ENCODE measurements around the gene CBR3. TPM values are rescaled to one million over a fixed set of nuclear protein-coding genes. Genes with fewer than 3 reads are reported as not detected.

CBR3 gene
- total and polyA plus RNA-seq, 2 donors (not counting 3 experiments of a cell fraction or from before 2014, with no cell fraction given): 9.7 to 13.3 TPM

- intact Hi-C loops (cut with micrococcal nuclease) (loop anchor here (5.0 kb wide), 2 partner anchors 49 to 169 kb away; partner anchors contain the start of gene SETD4), dilution Hi-C loops (cut with MboI; ENCODE audit: extremely low pct_ligation_motif_present, low sequenced_read_pairs) (no loop called here)
- H3K27ac ChIP-seq (ENCODE audit: insufficient read depth, low read depth, low read length): no peak overlapping the region
- ChIA-PET CTCF (interaction anchor here (0.8 to 1.6 kb wide), 4 partner anchors 10 to 83 kb away, joined by 3 to 5 read pairs (median 3); partner anchors contain the start of gene CBR1), POLR2A (no interaction called here)
- no peaks in the 10 kb centered on the region for H3K79me2 ChIP-seq (ENCODE audit: control insufficient read depth, insufficient read depth, low read length)
- H3K4me1 ChIP-seq (ENCODE audit: control insufficient read depth, extremely low read depth, insufficient read depth, low read length): no peaks in the 10 kb centered on the region
- H2AFZ ChIP-seq (ENCODE audit: low read depth, low read length): no peak overlapping the region
- H4K20me1 ChIP-seq (replicated peaks; ENCODE audit: control insufficient read depth, extremely low read depth, insufficient read depth, low read length): no peaks in the 10 kb centered on the region
- no peaks in the 10 kb centered on the region for H3K9me3 ChIP-seq (replicated peaks; ENCODE audit: control insufficient read depth, insufficient read depth, low read length)
- H3K4me3 ChIP-seq (replicated peaks in 1 of 3; ENCODE audit: insufficient read depth in 1 of 3, low read depth in 1 of 3, low read length in 3 of 3): no peak overlapping the region
- H3K9ac ChIP-seq (replicated peaks; ENCODE audit: extremely low read depth, insufficient read depth, low read length): no peak overlapping the region
- TF ChIP-seq POLR2AphosphoS5 (IDR thresholded peaks at IDR 0.05; ENCODE audit: insufficient read depth, low read depth, low read length): no peak
- TF ChIP-seq FOS (IDR thresholded peaks at IDR 0.05; ENCODE audit: borderline replicate concordance, insufficient read depth, low read length): no peak
- no peak for TF ChIP-seq MYC (IDR thresholded peaks at IDR 0.05; ENCODE audit: low read depth, low read length)
- TF ChIP-seq GATA2 (IDR thresholded peaks at IDR 0.05; ENCODE audit: insufficient read depth, insufficient read length, low read depth, low read length): no peak
- TF ChIP-seq, protein P1, sequence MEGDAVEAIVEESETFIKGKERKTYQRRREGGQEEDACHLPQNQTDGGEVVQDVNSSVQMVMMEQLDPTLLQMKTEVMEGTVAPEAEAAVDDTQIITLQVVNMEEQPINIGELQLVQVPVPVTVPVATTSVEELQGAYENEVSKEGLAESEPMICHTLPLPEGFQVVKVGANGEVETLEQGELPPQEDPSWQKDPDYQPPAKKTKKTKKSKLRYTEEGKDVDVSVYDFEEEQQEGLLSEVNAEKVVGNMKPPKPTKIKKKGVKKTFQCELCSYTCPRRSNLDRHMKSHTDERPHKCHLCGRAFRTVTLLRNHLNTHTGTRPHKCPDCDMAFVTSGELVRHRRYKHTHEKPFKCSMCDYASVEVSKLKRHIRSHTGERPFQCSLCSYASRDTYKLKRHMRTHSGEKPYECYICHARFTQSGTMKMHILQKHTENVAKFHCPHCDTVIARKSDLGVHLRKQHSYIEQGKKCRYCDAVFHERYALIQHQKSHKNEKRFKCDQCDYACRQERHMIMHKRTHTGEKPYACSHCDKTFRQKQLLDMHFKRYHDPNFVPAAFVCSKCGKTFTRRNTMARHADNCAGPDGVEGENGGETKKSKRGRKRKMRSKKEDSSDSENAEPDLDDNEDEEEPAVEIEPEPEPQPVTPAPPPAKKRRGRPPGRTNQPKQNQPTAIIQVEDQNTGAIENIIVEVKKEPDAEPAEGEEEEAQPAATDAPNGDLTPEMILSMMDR (IDR thresholded peaks at IDR 0.05; ENCODE audit: extremely low read depth in 1 of 2, insufficient read depth in 1 of 2, low read depth in 1 of 2, low read length in 2 of 2): no peak
- TF ChIP-seq EZH2 (IDR thresholded peaks at IDR 0.05; ENCODE audit: borderline replicate concordance, low read depth, low read length, severe bottlenecking): no peak
- no peak for TF ChIP-seq POLR2A (IDR thresholded peaks at IDR 0.05; ENCODE audit: low read depth, low read length)
- no peak for TF ChIP-seq JUN (IDR thresholded peaks at IDR 0.05; ENCODE audit: borderline replicate concordance, insufficient read depth, insufficient read length, low read depth)
- TF ChIP-seq, protein P2, sequence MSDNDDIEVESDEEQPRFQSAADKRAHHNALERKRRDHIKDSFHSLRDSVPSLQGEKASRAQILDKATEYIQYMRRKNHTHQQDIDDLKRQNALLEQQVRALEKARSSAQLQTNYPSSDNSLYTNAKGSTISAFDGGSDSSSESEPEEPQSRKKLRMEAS (IDR thresholded peaks at IDR 0.05; ENCODE audit: insufficient read depth, insufficient read length): no peak
- no peaks in the 10 kb centered on the region for H3K9me1 ChIP-seq (replicated peaks; ENCODE audit: control insufficient read depth, extremely low read depth, insufficient read depth, low read length)
- FAIRE-seq: no peak
- no TSS peak for BruUV-seq (replicated peaks)
- H3K4me2 ChIP-seq (ENCODE audit: insufficient read depth, low read length): no peak overlapping the region
- H3K27me3 ChIP-seq (ENCODE audit: control insufficient read depth in 2 of 2, insufficient read depth in 2 of 2, low read length in 2 of 2): peaks cover 10 to 19% of the 10 kb centered on the region in 2 experiments
- DNase-seq (ENCODE audit: low read depth, low spot score): no peak
- H3K36me3 ChIP-seq (ENCODE audit: control insufficient read depth in 2 of 2, extremely low read depth in 1 of 2, insufficient read depth in 2 of 2, low read length in 2 of 2): no peaks in the 10 kb centered on the region
Observed at GRCh38 chr21:36111238-36111637, 23.6 kb upstream of the CBR3 start.

All from endothelial cell of umbilical vein (primary cell).